IPS DF 19.7 (cell line): Measurements from ENCODE around the gene PCDHA1.
"Not testable (repeated sequence)": the region's sequence is repeated elsewhere in the genome, so short reads cannot be mapped to it uniquely, and the experiment has no call there.

Source experiments
- DNase-seq: peaks from one replicate; pipeline ENCODE4 v3.0.0-alpha.2; 2013; ENCODE audit warnings: low read depth, low spot score

The PCDHA1 gene

GRCh38 chr5:140785905-140786686 is at the start of gene PCDHA1:
Gene PCDHA1, plus strand, starts transcription at chr5:140786140.
- DNase-seq: no peak

DNA sequence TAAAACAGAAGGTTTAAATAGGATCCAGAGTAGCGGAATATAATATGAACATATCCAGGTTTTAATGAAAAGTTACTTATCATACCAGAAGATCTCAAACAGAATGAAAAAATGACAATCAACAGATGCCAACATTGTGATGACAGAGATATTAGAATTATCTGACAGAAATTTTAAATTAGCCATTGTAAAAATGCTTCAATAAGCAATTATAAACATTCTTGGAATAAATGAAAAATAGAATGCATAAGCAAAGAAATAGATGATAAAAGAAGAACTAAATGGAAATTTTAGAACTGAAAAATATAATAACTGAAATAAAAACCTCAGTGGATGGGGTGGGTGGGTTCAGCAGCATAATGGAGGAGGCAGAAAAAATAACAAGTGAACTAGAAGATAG is 48.5 kb upstream of the PCDHA1 start:
- DNase-seq: no peak

GRCh38 chr5:140741967-140742366 is 44.0 kb upstream of the PCDHA1 start:
- no peak for DNase-seq

DNA sequence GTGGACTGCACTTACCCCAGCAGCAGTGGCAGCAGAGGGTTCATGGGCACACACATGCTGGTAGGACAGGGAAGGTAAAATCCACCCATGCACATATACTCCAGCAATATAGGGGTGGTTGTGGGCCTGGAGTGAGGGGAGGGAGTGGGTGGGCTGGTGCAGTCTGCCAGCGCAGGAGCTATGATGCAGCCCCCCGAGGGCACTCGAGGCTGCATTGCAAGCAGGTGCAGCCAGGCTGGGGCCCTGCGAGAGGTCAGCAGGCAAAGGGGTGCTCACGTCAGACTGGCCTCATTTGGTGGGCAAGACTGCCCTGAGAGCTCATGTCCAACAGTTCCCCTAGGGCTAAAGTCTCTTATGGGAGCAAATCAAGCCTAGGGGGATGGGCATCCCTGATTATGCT is 32.4 kb upstream of the PCDHA1 start:
- DNase-seq: no peak

DNA sequence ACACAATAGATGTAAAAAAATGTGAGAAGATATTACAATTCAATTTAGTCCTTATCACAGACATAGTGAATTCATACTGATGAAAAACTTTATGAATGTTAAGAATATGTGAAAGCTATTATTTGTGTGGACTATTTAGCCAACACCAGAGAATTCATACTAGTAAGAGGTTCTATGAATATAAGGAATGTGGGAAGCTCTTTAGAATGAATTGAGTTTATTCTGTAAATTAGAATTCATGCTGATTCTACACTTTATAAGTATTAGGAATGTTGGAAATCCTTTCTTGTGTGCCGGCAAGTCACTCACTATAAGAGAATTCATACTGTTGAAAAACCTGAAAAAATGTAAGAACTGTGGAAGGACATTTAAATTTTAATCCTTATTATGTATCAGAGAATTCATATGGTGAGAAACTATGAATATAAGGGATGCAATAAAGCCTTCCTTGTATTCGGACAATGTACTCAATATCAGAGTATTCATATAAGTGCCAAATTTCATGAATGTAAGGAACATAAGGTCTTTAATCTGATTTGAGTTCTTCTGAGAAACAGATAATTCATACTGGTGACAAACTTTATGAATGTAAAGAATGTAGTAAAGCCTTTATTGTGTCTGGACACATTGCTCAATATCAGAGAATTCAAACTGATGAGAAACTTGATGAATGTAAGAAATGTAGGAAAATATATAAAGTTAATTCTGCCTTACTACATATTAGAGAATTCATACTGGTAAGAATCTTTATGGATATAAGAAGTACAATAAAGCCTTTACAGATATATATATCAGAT is 21.6 kb upstream of the PCDHA1 start:
- DNase-seq: no peak

DNA sequence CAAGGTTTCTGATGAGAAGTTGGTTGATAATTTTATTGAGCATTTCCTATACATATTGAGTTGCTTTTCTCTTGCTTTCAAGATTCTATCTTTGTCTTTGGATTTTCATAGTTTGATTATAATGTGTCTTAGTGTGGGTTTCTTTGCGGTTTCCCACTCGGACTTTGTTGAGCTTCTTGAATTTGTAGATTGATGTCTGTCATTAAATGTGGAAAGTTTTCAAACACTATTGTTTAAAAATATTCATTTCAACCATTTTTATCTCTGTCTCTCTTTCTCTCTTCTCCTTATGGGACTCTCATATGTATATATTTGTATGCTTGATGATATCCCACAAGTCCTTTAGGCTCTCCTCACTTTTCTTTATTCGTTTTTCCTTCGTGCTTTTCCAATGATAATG is 18.5 kb upstream of the PCDHA1 start:
- no peak for DNase-seq

DNA sequence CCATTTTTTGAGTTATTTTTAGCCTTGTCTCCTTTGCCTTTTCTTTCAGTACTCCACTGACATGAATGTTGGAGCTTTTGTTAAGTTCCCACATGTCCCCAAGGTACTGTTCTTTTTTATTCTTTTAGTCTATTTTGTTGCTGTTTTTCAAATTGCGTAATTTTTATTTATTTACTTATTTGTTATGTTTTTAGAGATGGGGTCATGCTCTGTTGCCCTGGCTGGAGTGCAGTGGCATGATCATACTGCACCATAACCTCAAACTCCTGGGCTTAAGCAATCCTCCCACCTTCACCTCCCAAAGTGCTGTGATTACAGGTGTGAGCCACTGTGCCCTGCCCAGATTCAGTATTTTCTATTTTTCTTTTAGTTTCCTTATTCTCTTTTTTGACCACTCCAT is 5.4 kb upstream of the PCDHA1 start:
- no peak for DNase-seq

- DNase-seq: not testable (repeated sequence)
Observed at GRCh38 chr5:140787422-140787821, 1.5 kb downstream of the PCDHA1 start.

GRCh38 chr5:140787849-140788504 is 2.0 kb downstream of the PCDHA1 start:
- not testable (repeated sequence) for DNase-seq

DNA sequence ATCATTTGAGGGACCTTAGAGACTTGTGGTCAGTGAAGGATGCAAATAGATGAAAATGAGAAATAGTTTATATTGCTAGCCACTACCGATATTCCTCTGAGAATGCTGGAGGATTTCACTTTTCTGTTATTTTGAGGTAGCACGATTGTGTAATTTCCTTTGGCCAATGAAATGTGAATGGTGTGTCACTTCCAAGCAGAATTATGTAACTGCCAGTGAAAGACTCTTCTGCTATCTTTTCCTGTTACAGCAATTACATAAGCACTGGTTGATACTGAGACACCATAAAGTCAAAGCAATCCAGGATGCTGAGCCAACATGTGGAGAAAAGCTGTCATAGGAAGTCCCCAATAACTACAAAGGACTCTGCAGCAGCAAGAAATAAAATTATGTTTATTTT is 5.1 kb downstream of the PCDHA1 start:
- DNase-seq: no peak

DNA sequence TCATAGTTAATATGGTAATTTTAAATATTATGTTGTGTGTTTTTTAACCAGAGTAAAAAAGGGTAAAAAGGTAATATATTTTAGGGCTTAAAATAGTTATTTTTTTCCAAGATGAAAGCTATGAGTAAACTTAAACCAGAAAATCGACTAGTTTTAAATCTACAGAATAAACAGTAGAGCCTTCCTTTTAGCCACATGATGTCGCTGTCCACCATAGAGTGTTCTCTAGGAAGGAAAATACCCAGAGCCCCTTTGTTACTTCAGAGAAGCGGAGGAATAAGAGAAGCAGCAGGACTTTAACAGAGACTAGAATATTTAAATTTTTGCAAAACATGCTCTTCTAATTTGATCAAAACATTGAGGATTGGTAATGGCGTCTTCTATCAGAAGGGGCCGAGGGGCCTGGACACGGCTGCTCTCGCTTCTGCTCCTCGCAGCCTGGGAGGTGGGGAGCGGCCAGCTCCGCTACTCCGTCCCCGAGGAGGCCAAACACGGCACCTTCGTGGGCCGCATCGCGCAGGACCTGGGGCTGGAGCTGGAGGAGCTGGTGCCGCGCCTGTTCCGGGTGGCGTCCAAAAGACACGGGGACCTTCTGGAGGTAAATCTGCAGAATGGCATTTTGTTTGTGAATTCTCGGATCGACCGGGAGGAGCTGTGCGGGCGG is 8.8 kb downstream of the PCDHA1 start, which contains the start of gene PCDHA2:
Gene PCDHA2 (plus strand): TSS at position 258 of the 664 bp plus-strand sequence.
- no peak for DNase-seq

- DNase-seq: no peak
Observed at GRCh38 chr5:140795259-140795641, 9.3 kb downstream of the PCDHA1 start.

GRCh38 chr5:140796072-140796717 is 10.3 kb downstream of the PCDHA1 start:
- not testable (repeated sequence) for DNase-seq

GRCh38 chr5:140796718-140797095 is 10.8 kb downstream of the PCDHA1 start:
- DNase-seq: no peak

GRCh38 chr5:140800816-140801493 is 15.0 kb downstream of the PCDHA1 start, which contains the start of gene PCDHA3:
Gene PCDHA3, plus strand, starts transcription at chr5:140801057.
- DNase-seq: no peak

DNA sequence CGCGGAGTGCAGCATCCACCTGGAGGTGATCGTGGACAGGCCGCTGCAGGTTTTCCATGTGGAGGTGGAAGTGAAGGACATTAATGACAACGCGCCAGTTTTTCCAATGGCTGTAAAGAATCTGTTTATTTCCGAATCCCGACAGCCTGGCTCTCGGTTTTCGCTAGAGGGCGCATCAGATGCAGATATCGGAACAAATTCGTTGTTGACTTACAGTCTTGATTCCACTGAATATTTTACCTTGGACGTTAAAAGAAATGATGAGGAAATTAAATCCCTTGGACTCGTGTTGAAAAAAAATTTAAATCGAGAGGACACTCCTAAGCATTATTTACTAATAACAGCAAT is 15.5 kb downstream of the PCDHA1 start:
- no peak for DNase-seq

DNA sequence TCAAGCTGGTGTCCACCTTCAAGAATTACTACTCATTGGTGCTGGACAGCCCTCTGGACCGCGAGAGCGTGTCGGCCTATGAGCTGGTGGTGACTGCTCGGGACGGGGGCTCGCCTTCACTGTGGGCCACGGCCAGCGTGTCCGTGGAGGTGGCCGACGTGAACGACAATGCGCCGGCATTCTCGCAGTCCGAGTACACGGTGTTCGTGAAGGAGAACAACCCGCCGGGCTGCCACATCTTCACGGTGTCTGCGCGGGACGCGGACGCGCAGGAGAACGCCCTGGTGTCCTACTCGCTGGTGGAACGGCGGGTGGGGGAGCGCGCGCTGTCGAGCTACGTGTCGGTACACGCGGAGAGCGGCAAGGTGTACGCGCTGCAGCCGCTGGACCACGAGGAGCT is 16.4 kb downstream of the PCDHA1 start:
- not testable (repeated sequence) for DNase-seq

DNA sequence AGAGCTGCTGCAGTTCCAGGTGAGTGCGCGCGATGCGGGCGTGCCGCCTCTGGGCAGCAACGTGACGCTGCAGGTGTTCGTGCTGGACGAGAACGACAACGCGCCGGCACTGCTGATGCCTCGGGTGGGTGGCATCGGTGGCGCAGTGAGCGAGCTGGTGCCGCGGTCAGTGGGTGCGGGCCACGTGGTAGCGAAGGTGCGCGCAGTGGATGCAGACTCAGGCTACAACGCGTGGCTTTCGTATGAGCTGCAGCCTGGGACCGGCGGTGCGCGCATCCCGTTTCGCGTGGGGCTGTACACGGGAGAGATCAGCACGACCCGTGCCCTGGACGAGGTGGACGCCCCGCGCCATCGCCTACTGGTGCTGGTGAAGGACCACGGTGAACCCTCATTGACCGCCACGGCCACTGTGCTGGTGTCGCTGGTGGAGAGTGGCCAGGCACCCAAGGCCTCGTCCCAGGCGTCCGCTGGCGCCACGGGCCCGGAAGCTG is 16.9 kb downstream of the PCDHA1 start:
- DNase-seq: no peak

DNA sequence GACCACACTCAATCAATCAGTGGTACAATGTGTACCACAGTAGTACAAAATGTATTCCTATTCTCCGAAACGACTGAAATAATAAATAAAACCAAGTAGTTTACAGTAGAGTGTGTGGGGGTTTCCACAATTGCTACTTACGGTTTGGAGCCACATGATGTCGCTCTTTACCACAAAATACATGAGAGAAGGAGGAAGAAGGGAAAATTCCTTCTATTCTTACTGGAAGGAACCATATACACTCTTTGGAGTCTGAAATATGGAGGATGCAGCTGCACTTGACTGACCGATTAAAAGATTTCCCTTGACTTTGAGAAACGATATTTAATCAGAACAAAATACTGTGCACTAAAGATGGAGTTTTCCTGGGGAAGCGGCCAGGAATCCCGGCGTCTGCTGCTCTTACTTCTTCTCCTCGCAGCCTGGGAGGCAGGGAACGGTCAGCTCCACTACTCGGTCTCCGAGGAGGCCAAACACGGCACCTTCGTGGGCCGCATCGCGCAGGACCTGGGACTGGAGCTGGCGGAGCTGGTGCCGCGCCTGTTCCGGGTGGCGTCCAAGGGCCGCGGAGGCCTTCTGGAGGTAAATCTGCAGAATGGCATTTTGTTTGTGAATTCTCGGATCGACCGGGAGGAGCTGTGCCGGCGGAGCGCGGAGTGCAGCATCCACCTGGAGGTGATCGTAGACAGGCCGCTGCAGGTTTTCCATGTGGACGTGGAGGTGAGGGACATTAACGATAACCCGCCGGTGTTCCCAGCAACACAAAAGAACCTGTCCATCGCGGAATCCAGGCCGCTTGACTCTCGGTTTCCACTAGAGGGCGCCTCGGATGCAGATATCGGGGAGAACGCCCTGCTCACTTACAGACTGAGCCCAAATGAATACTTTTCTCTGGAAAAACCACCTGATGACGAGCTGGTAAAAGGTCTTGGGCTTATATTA is 21.2 kb downstream of the PCDHA1 start, which contains the start of gene PCDHA4:
Gene PCDHA4 (plus strand): TSS at position 235 of the 942 bp plus-strand sequence.
- DNase-seq: no peak
